Gastroesophageal sphincter (tissue), 4 donors: ENCODE results near the gene TPX2. TPM values are rescaled to one million over a fixed set of nuclear protein-coding genes. Genes with fewer than 3 reads are reported as not detected.
A peak's percentile ranks its signal among the peaks of the same experiment; 100 is the strongest.

ENCODE experiments used
- ATAC-seq: fragments of 150-250 bp; one replicate; pipeline ENCODE4 v1.9.1; 2016; ENCODE audit warnings: mild to moderate bottlenecking, moderate library complexity
- H3K27ac ChIP-seq, 4 donors: fragments of 200-600 bp; sonication (generic) in 3 of 4; 1 replicate in 3 of 4; 2 replicates in 1 of 4; pipeline ENCODE4 v1.5.1; 2016 to 2019
- H3K27me3 ChIP-seq: fragments of 200-600 bp; sonication (generic); one replicate; pipeline ENCODE4 v1.5.1; 2019
- H3K36me3 ChIP-seq, 2 donors: fragments of 200-600 bp; sonication (generic); one replicate each; pipeline ENCODE4 v1.5.1; 2019; ENCODE audit warnings: control low read depth in 1 of 2
- H3K4me1 ChIP-seq, 3 donors: fragments of 200-600 bp; sonication (generic); 1 replicate in 2 of 3; 2 replicates in 1 of 3; pipeline ENCODE4 v1.5.1; 2016 to 2019; ENCODE audit warnings: control low read depth in 2 of 3
- H3K4me3 ChIP-seq, 2 donors: fragments of 200-600 bp; sonication (generic); one replicate each; pipeline ENCODE4 v1.5.1; 2019; ENCODE audit warnings: mild to moderate bottlenecking in 1 of 2, moderate library complexity in 1 of 2
- H3K9me3 ChIP-seq, 3 donors: fragments of 200-600 bp; sonication (generic); one replicate each; pipeline ENCODE4 v1.5.1; 2017 to 2019; ENCODE audit warnings: control low read depth in 2 of 3
- CTCF ChIP-seq, 4 experiments: fragments of 200-600 bp in 2 of 4; fragments of 450-650 bp in 2 of 4; sonication (generic) in 1 of 4; IDR thresholded peaks; one replicate each; pipeline ENCODE4 v1.5.1; 2017 to 2019; ENCODE audit warnings: antibody characterized with exemption in 4 of 4, mild to moderate bottlenecking in 2 of 4, moderate library complexity in 2 of 4
- EP300 ChIP-seq: sonication (generic); formaldehyde crosslinking; IDR thresholded peaks from one replicate; pipeline ENCODE4 v1.6.1; 2017; ENCODE audit warnings: antibody characterized with exemption, mild to moderate bottlenecking
- POLR2A ChIP-seq, 2 donors: fragments of 450-650 bp; IDR thresholded peaks; one replicate each; pipeline ENCODE4 v1.6.1; 2017; ENCODE audit warnings: antibody characterized with exemption in 2 of 2, mild to moderate bottlenecking in 2 of 2, moderate library complexity in 1 of 2
- POLR2AphosphoS5 ChIP-seq: sonication (generic); formaldehyde crosslinking; IDR thresholded peaks from one replicate; pipeline ENCODE4 v1.6.1; 2017; ENCODE audit warnings: antibody characterized with exemption
- WGBS, 2 donors: methylation state at CpG; one replicate each; pipeline ENCODE4 v1.1.5; 2018; ENCODE audit warnings: low coverage in 1 of 2; 5-methylcytosine and 5-hydroxymethylcytosine counted together
- total RNA-seq, 4 donors: library from RNA; depleted of rRNA; stranded (reverse); fragments of >200 nt; gene quantifications; one replicate each; pipeline ENCODE4 v1.1.0, GENCODE V29; 2016

TPX2 gene
- total RNA-seq, 4 donors from 2014 or later = 0.13 to 1.4 (median 0.74) TPM

- no peak for TF ChIP-seq EP300
- TF ChIP-seq POLR2AphosphoS5 = no peak
- no peak for TF ChIP-seq CTCF (IDR thresholded peaks at IDR 0.05)
- no peak for TF ChIP-seq POLR2A (IDR thresholded peaks at IDR 0.05)
- WGBS, 2 donors = 85 to 90% methylated on average over 2 to 5 of the region's 7 CpGs
- Histone ChIP-seq H3K9me3 (no peaks in the 10 kb centered on the region), H3K36me3 (no peaks in the 10 kb centered on the region), H3K4me3 (no peak overlapping the region), H3K27ac (no peak overlapping the region), H3K27me3 (no peaks in the 10 kb centered on the region), H3K4me1 (peaks cover 0 to 5% (median 0%) of the 10 kb centered on the region in 3 donors)
- no peak for ATAC-seq
These were observed 62.4 kb downstream of the TPX2 start for GRCh38 chr20:31801508-31801907.

- Histone ChIP-seq H3K4me3 (no peak overlapping the region), H3K4me1 (peaks cover 0 to 11% (median 0%) of the 10 kb centered on the region in 3 donors), H3K9me3 (no peaks in the 10 kb centered on the region), H3K36me3 (no peaks in the 10 kb centered on the region), H3K27ac (no peak overlapping the region), H3K27me3 (no peaks in the 10 kb centered on the region)
- TF ChIP-seq EP300 (no peak), POLR2A (IDR thresholded peaks at IDR 0.05) (no peak), POLR2AphosphoS5 (no peak), CTCF (IDR thresholded peaks at IDR 0.05) (no peak)
- ATAC-seq = no peak
- WGBS, 2 donors = 86 to 88% methylated on average over 3 to 7 of the region's 7 CpGs
These were observed 64.6 kb downstream of the TPX2 start for GRCh38 chr20:31803552-31804291.

- 64 to 67% methylated on average over 7 of the region's 8 CpGs for whole genome bisulfite sequencing, 2 donors
- peak overlapping the region in 1 of 4 donors; percentile 38 for H3K27ac ChIP-seq
- H3K36me3 ChIP-seq = no peaks in the 10 kb centered on the region
- H3K27me3 ChIP-seq = no peaks in the 10 kb centered on the region
- TF ChIP-seq CTCF (IDR thresholded peaks at IDR 0.05) = no peak
- no peak for TF ChIP-seq POLR2AphosphoS5
- TF ChIP-seq POLR2A (IDR thresholded peaks at IDR 0.05) = no peak
- no peaks in the 10 kb centered on the region for H3K9me3 ChIP-seq
- ATAC-seq = no peak
- H3K4me1 ChIP-seq = peaks cover 0 to 13% (median 0%) of the 10 kb centered on the region in 3 donors
- no peak overlapping the region for H3K4me3 ChIP-seq
These were observed 67.7 kb downstream of the TPX2 start for GRCh38 chr20:31806564-31807355.

GRCh38 chr20:31808481-31808880, 69.4 kb downstream of the TPX2 start:
- 69 to 77% methylated on average over 3 of the region's 3 CpGs for WGBS, 2 donors
- Histone ChIP-seq H3K36me3 (no peaks in the 10 kb centered on the region), H3K9me3 (no peaks in the 10 kb centered on the region), H3K27me3 (no peaks in the 10 kb centered on the region), H3K4me3 (no peak overlapping the region), H3K4me1 (peaks cover 0 to 26% (median 0%) of the 10 kb centered on the region in 3 donors), H3K27ac (no peak overlapping the region)
- ATAC-seq = no peak
- TF ChIP-seq POLR2A (IDR thresholded peaks at IDR 0.05) (no peak), POLR2AphosphoS5 (no peak), CTCF (IDR thresholded peaks at IDR 0.05) (no peak), EP300 (no peak)
